HepG2 (cell line): ENCODE data around the gene CRIM1. TPM values are rescaled to one million over a fixed set of nuclear protein-coding genes. Genes with fewer than 3 reads are reported as not detected.

Source experiments
- ATAC-seq: fragments of 200-7000 bp; cut with Tn5 transposase; 3 replicates; pipeline ENCODE4 v1.9.1; 2020; ENCODE audit warnings: mild to moderate bottlenecking, moderate library complexity
- BruUV-seq: library from RNA; stranded (reverse); fragments of 400-500 nt; replicated peaks from 2 replicates; lab custom pipeline; 2021; lab: Mats Ljungman, UMichigan
- CTCF ChIA-PET: fragments of 300-600 bp; formaldehyde crosslinking; extraction: SDS; loops from one replicate; lab custom pipeline; 2021; ENCODE audit warnings: low total read pairs, inconsistent platforms, low intra/inter-chr PET ratio; lab: Yijun Ruan, JAX
- POLR2A ChIA-PET: fragments of 350-600 bp; sonication (Branson Sonifier 250); formaldehyde crosslinking; loops from one replicate; lab custom pipeline; 2020; ENCODE audit warnings: antibody characterized with exemption, inconsistent platforms; lab: Yijun Ruan, JAX
- DNase-seq: peaks from one replicate; pipeline ENCODE4 v3.0.0-alpha.2; 2015; ENCODE audit warnings: low spot score
- FAIRE-seq: peaks from 3 replicates; lab custom pipeline; 2011; peaks lifted over from hg19 to GRCh38; lab: Jason Lieb, UNC
- H2AFZ ChIP-seq: one replicate; pipeline ENCODE4 v1.6.1; 2011; ENCODE audit warnings: low read length, inconsistent platforms
- H3K27ac ChIP-seq: fragments of 300-600 bp; 3 replicates; pipeline ENCODE4 v1.8.0; 2011; ENCODE audit warnings: mixed run types, mild to moderate bottlenecking, mixed read lengths, low read length, inconsistent platforms; ENCODE audit not compliant: insufficient read depth; ENCODE audit errors: extremely low read length
- H3K27me3 ChIP-seq, 2 experiments: fragments of 200-600 bp in 1 of 2; 2 replicates in 1 of 2; 3 replicates in 1 of 2; pipeline versions ENCODE4 v1.6.0 to v1.8.0; 2011; ENCODE audit warnings: low read length in 2 of 2, mild to moderate bottlenecking in 2 of 2, moderate library complexity in 2 of 2, inconsistent platforms in 1 of 2; ENCODE audit not compliant: insufficient read depth in 2 of 2, control insufficient read depth in 1 of 2
- H3K36me3 ChIP-seq, 2 experiments: fragments of 200-600 bp in 1 of 2; replicated peaks in 1 of 2; 2 replicates in 1 of 2; 3 replicates in 1 of 2; pipeline versions ENCODE4 v1.5.1 to v1.8.0; 2011; ENCODE audit warnings: low read length in 2 of 2, inconsistent platforms in 1 of 2; ENCODE audit not compliant: insufficient read depth in 2 of 2, control insufficient read depth in 1 of 2
- H3K4me1 ChIP-seq: 2 replicates; pipeline ENCODE4 v1.5.1; 2012; ENCODE audit warnings: low read length, inconsistent platforms; ENCODE audit not compliant: insufficient read depth
- H3K4me2 ChIP-seq: 2 replicates; pipeline ENCODE4 v1.6.0; 2011; ENCODE audit warnings: low read depth, low read length, inconsistent platforms
- H3K4me3 ChIP-seq, 3 experiments: fragments of 200-600 bp in 1 of 3; sonication (generic), shearing (Covaris generic) in 1 of 3; replicated peaks in 1 of 3; 2 replicates each; pipeline ENCODE4 v1.5.1; 2011 to 2016; ENCODE audit warnings: low read length in 3 of 3, inconsistent platforms in 2 of 3, low read depth in 2 of 3, mild to moderate bottlenecking in 2 of 3, control low read depth in 1 of 3, mixed read lengths in 1 of 3; ENCODE audit not compliant: insufficient read depth in 1 of 3
- H3K79me2 ChIP-seq: one replicate; pipeline ENCODE4 v1.6.1; 2011; ENCODE audit warnings: low read length, inconsistent platforms; ENCODE audit not compliant: insufficient read depth
- H3K9ac ChIP-seq: 2 replicates; pipeline ENCODE4 v1.6.0; 2011; ENCODE audit warnings: mild to moderate bottlenecking, low read depth, low read length, inconsistent platforms; ENCODE audit not compliant: insufficient read depth
- H3K9me3 ChIP-seq: 2 replicates; pipeline ENCODE4 v1.5.1; 2012; ENCODE audit warnings: mild to moderate bottlenecking, low read length
- H4K20me1 ChIP-seq: 2 replicates; pipeline ENCODE4 v1.6.0; 2011; ENCODE audit warnings: inconsistent platforms, mild to moderate bottlenecking, low read length, moderate library complexity; ENCODE audit not compliant: insufficient read depth
- ARID5B ChIP-seq: IDR thresholded peaks from 2 replicates; pipeline ENCODE4 v1.4.0; 2020; ENCODE audit warnings: mild to moderate bottlenecking, missing genetic modification reagents
- CHCHD3 ChIP-seq: sonication (generic); formaldehyde crosslinking; IDR thresholded peaks from 2 replicates; pipeline ENCODE4 v1.8.0; 2022; ENCODE audit warnings: mild to moderate bottlenecking, missing genetic modification reagents, moderate library complexity
- CHD2 ChIP-seq: IDR thresholded peaks from 2 replicates; pipeline ENCODE4 v1.6.1; 2011; ENCODE audit warnings: low read depth, low read length, improper control_type of control experiment
- FOXJ3 ChIP-seq: sonication (generic); formaldehyde crosslinking; IDR thresholded peaks from 2 replicates; pipeline ENCODE4 v1.4.0; 2020; ENCODE audit warnings: missing genetic modification reagents, mild to moderate bottlenecking, borderline replicate concordance
- KAT8 ChIP-seq: IDR thresholded peaks from 2 replicates; pipeline ENCODE4 v1.6.1; 2016; ENCODE audit warnings: missing genetic modification reagents, missing compliant biosample characterization
- MXD4 ChIP-seq: IDR thresholded peaks from 2 replicates; pipeline ENCODE4 v1.6.1; 2016; ENCODE audit warnings: mild to moderate bottlenecking, missing biosample characterization, missing genetic modification reagents
- NAIF1 ChIP-seq: sonication (generic); formaldehyde crosslinking; IDR thresholded peaks from 2 replicates; pipeline ENCODE4 v1.5.0; 2020; ENCODE audit warnings: mild to moderate bottlenecking, missing genetic modification reagents, borderline replicate concordance
- NFE2L2 ChIP-seq: fragments of 150-350 bp; IDR thresholded peaks from 2 replicates; pipeline ENCODE4 v1.6.1; 2014; ENCODE audit warnings: low read length
- PCBP1 ChIP-seq: fragments of 200-400 bp; formaldehyde crosslinking; IDR thresholded peaks from 2 replicates; pipeline ENCODE4 v1.6.1; 2017; ENCODE audit warnings: mild to moderate bottlenecking, low read depth, low read length, borderline replicate concordance
- ZNF292 ChIP-seq: sonication (generic); formaldehyde crosslinking; IDR thresholded peaks from 2 replicates; pipeline ENCODE4 v1.8.1; 2022; ENCODE audit warnings: mild to moderate bottlenecking, low read depth, missing genetic modification reagents, borderline replicate concordance
- ZNF34 ChIP-seq: sonication (generic); formaldehyde crosslinking; IDR thresholded peaks from 2 replicates; pipeline ENCODE4 v1.4.0; 2020; ENCODE audit warnings: mild to moderate bottlenecking, missing genetic modification reagents, borderline replicate concordance
- ZNF563 ChIP-seq: sonication (generic); formaldehyde crosslinking; IDR thresholded peaks from 2 replicates; pipeline ENCODE4 v1.8.0; 2022; ENCODE audit warnings: mild to moderate bottlenecking, moderate library complexity, missing genetic modification reagents
- ZNF761 ChIP-seq: sonication (generic); formaldehyde crosslinking; conservative IDR thresholded peaks from 2 replicates; pipeline ENCODE4 v1.4.0; 2020; ENCODE audit warnings: mild to moderate bottlenecking, missing genetic modification reagents
- ZNF775 ChIP-seq: sonication (generic); formaldehyde crosslinking; IDR thresholded peaks from 2 replicates; pipeline ENCODE4 v1.4.0; 2020; ENCODE audit warnings: missing genetic modification reagents, mild to moderate bottlenecking, moderate library complexity, borderline replicate concordance
- WGBS: methylation state at CpG from one replicate; pipeline ENCODE4 v1.1.6; 2017; ENCODE audit warnings: low lambda C conversion rate; 5-methylcytosine and 5-hydroxymethylcytosine counted together
- in situ Hi-C: cut with HindIII; loops from 2 replicates; pipeline ENCODE4 v1.10.0; 2017; ENCODE audit warnings: low pct_unique_long_range_greater_than_20kb; ENCODE audit not compliant: extremely low pct_ligation_motif_present
- intact Hi-C: fragments of 100-400 bp; cut with micrococcal nuclease; formaldehyde crosslinking; loops from one replicate; pipeline ENCODE4 v1.10.0; 2022; ENCODE audit not compliant: unreplicated experiment
- polyA plus RNA-seq, 8 experiments: library from polyadenylated mRNA; depleted of rRNA in 3 of 8; stranded (reverse) in 7 of 8; unstranded in 1 of 8; fragments of >200 nt; fragmentation: Illumina TruSeq in 4 of 8; extraction: Trizol in 4 of 8; gene quantifications; 2 replicates each; pipeline versions ENCODE4 v1.2.1 to v1.2.3, GENCODE V29; 2011 to 2016; ENCODE audit warnings: low read depth in 4 of 8, missing spikeins in 1 of 8, mixed read lengths in 1 of 8; ENCODE audit not compliant: insufficient read depth in 1 of 8
- total RNA-seq, 5 experiments: library from RNA; depleted of rRNA; stranded (reverse); fragments of >200 nt; fragmentation: Illumina TruSeq; extraction: Trizol; gene quantifications; 2 replicates each; pipeline ENCODE4 v1.2.3, GENCODE V29; 2016; ENCODE audit warnings: low read depth in 1 of 5
- TF ChIP-seq, protein P1 (sequence below): sonication (generic); formaldehyde crosslinking; IDR thresholded peaks from 2 replicates; pipeline ENCODE4 v1.5.0; 2020; ENCODE audit warnings: missing genetic modification reagents

Gene CRIM1
- total and polyA plus RNA-seq, 2 of the 13 experiments (the other 11 are each of a cell fraction or from before 2014, with no cell fraction given), result 39.1 to 69.9 TPM

- Histone ChIP-seq H4K20me1 (peaks cover 65% of the 10 kb centered on the region), H3K79me2 (peaks cover 100% of the 10 kb centered on the region), H3K9ac (no peak overlapping the region), H3K36me3 (peaks cover 5% of the 10 kb centered on the region in 2 experiments; a peak in 4 of 5 replicates), H3K27ac (peak overlapping the region; percentile 57), H3K4me1 (peaks cover 94% of the 10 kb centered on the region), H3K4me2 (no peak overlapping the region; the same call in 1 of the 2 replicates), H3K4me3 (no peak overlapping the region), H2AFZ (no peak overlapping the region), H3K9me3 (no peaks in the 10 kb centered on the region), H3K27me3 (no peaks in the 10 kb centered on the region)
- BruUV-seq, result no TSS peak
- intact Hi-C loops, result no loop called here
- ChIA-PET CTCF (no interaction called here), POLR2A (interaction anchor here (1.8 to 2.8 kb wide), 2 partner anchors 11 to 14 kb away, joined by 7 read pairs; partner anchors contain the start of gene CRIM1)
- WGBS, result 87% methylated on average over 1 of the region's 1 CpG
- ATAC-seq (no peak), DNase-seq (no peak)
- in situ Hi-C loops, result no loop called here
- no peak for TF ChIP-seq MXD4 (CRISPR knock-in tag)
- TF ChIP-seq CHD2, result no peak
- TF ChIP-seq, protein P1, sequence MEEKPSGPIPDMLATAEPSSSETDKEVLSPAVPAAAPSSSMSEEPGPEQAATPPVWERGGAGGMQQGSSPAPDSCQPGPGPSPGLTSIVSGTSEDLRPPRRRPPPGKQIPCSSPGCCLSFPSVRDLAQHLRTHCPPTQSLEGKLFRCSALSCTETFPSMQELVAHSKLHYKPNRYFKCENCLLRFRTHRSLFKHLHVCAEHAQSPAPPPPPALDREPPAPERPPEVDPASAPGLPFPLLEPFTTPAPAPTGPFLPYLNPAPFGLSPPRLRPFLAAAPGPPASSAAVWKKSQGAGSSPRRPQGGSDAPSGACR (CRISPR knock-in tag), result no peak
- TF ChIP-seq ZNF292 (CRISPR knock-in tag), result no peak
- TF ChIP-seq KAT8, result no peak
- TF ChIP-seq ZNF34 (CRISPR knock-in tag), result no peak
- no peak for TF ChIP-seq PCBP1
- no peak for TF ChIP-seq NFE2L2
- no peak for TF ChIP-seq FOXJ3 (CRISPR knock-in tag)
- no peak for TF ChIP-seq ZNF563 (CRISPR knock-in tag)
- TF ChIP-seq NAIF1 (CRISPR knock-in tag), result no peak
- no peak for TF ChIP-seq ZNF775 (CRISPR knock-in tag)
- TF ChIP-seq ZNF761, result no peak
- TF ChIP-seq ARID5B (CRISPR knock-in tag), result no peak
- no peak for TF ChIP-seq CHCHD3 (CRISPR knock-in tag)
- TF ChIP-seq, all 625 proteins: peak for 0
- no peak for FAIRE-seq
These were observed 13.6 kb downstream of the CRIM1 start for GRCh38 chr2:36369163-36369562.
